Type B pancreatic cell (in vitro differentiated cells): Measurements from ENCODE around the gene TOP2A. TPM values are rescaled to one million over a fixed set of nuclear protein-coding genes. Genes with fewer than 3 reads are reported as not detected.

Experiments used
- DNase-seq: peaks from one replicate; pipeline ENCODE4 v3.0.0; 2021; ENCODE audit warnings: mixed read lengths; ENCODE audit not compliant: unreplicated experiment; ENCODE audit errors: extremely low spot score
- H3K27ac Mint-ChIP-seq: 2 replicates; pipeline ENCODE4 v1.8.0; 2021; ENCODE audit warnings: mild to moderate bottlenecking, mixed read lengths
- H3K27me3 Mint-ChIP-seq: 2 replicates; pipeline ENCODE4 v1.8.0; 2021; ENCODE audit warnings: mixed read lengths
- H3K36me3 Mint-ChIP-seq: 2 replicates; pipeline ENCODE4 v1.8.0; 2021; ENCODE audit warnings: mixed read lengths
- H3K4me1 Mint-ChIP-seq: one replicate; pipeline ENCODE4 v1.8.0; 2021; ENCODE audit warnings: mixed read lengths; ENCODE audit not compliant: unreplicated experiment
- H3K4me3 Mint-ChIP-seq: 2 replicates; pipeline ENCODE4 v1.8.0; 2021; ENCODE audit warnings: mild to moderate bottlenecking, mixed read lengths
- H3K9me3 Mint-ChIP-seq: 2 replicates; pipeline ENCODE4 v1.8.0; 2021; ENCODE audit warnings: mixed read lengths
- total RNA-seq: library from RNA; stranded (reverse); gene quantifications from 2 replicates; pipeline ENCODE4 v1.2.1, GENCODE V29; 2021; ENCODE audit warnings: low replicate concordance
- TF ChIP-seq, protein P1 (sequence below): fragments of 200-600 bp; sonication (generic); conservative IDR thresholded peaks from 2 replicates; pipeline ENCODE4 v1.5.0; 2021; ENCODE audit warnings: antibody characterized with exemption, mild to moderate bottlenecking

Gene TOP2A
- total RNA-seq, 1 donor from 2014 or later = 248 TPM

DNA sequence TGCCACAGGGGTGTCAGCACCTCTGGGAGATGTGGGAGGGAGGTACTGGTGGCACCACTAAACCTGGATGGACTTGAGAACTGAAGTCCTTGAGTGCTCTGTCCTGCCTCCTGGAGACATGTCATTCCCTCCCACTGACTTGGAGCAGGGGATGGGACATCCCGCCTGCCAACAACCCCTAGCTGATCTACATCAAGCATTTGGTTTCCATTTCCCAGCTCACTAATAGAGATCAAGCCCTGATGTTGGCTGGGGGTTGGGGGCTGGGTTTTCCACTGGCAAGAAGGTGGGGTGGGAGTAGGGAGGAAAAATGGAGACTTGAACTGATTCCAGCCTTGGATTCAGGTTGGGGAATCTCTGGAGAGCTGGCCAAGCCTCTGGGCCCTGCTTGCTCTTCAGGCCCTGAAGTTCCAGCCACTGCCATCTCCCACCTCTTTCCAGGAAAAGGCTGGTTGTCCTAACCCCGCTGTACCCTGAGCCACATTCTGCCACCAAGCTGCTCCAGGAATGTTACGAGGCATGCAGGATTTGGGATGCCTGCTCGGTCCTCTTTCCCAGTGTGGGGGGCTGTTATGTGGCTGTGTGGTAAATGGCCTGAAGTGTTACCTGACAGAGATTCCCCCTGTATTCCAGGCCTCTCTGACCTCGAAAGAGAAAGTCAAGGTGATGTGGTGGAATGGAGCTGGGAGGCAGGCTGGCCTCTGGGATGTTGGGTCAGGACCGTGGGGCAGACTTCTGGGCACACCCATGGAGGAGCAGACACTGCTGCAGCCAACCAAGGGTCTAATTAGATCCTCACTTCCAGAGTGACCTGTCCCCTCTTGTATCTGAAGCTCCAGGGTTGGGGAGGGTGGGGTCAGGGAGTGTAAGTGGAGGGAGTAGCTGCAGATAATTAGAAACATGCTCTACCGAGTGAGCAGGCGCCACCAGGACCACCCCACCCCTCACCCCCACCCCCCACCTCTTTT lies 42.2 kb upstream of the TOP2A start:
- Mint-ChIP-seq H3K4me3 (no peak overlapping the region), H3K4me1 (peaks cover 52% of the 10 kb centered on the region)
- DNase-seq = no peak

DNA sequence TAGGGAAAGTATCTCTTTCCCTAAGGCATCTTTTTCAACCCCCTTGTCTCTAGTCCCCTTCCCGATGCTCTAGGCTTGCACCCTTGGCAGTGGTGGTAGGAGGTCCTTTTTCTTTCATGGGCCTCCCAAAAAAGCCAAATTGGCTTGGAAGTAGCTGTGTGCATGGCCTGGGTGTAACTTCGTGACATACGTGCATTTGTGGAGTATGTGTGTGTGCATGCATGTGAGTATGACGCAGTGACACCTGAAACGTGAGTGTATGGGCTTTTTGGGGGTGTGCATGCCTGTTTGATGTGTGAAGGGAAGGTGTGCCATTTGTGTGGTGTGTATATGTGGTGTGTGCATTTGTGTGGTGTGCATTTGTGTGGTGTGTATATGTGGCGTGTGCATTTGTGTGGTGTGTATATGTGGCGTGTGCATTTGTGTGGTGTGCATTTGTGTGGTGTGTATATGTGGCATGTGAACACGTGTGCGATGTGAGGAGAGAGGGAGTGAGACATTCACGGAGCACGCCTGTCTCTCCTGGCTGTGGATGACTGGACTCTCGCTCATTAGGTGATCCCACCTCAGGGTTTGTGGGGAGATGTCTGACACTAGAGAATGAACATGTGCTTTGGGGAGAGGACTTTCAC lies 41.3 kb upstream of the TOP2A start:
- H3K27me3 Mint-ChIP-seq = peaks cover 8% of the 10 kb centered on the region
- H3K9me3 Mint-ChIP-seq = no peaks in the 10 kb centered on the region
- H3K4me1 Mint-ChIP-seq = peaks cover 49% of the 10 kb centered on the region
- DNase-seq = no peak
- TF ChIP-seq, protein P1, sequence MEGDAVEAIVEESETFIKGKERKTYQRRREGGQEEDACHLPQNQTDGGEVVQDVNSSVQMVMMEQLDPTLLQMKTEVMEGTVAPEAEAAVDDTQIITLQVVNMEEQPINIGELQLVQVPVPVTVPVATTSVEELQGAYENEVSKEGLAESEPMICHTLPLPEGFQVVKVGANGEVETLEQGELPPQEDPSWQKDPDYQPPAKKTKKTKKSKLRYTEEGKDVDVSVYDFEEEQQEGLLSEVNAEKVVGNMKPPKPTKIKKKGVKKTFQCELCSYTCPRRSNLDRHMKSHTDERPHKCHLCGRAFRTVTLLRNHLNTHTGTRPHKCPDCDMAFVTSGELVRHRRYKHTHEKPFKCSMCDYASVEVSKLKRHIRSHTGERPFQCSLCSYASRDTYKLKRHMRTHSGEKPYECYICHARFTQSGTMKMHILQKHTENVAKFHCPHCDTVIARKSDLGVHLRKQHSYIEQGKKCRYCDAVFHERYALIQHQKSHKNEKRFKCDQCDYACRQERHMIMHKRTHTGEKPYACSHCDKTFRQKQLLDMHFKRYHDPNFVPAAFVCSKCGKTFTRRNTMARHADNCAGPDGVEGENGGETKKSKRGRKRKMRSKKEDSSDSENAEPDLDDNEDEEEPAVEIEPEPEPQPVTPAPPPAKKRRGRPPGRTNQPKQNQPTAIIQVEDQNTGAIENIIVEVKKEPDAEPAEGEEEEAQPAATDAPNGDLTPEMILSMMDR = no peak
- peak overlapping the region; percentile 24 for H3K27ac Mint-ChIP-seq
- peaks cover 10% of the 10 kb centered on the region for H3K36me3 Mint-ChIP-seq
- H3K4me3 Mint-ChIP-seq = peak overlapping the region; percentile 23

More for the DNA sequence above, 42.2 kb upstream of the TOP2A start:
- no peaks in the 10 kb centered on the region for H3K9me3 Mint-ChIP-seq
- peaks cover 8% of the 10 kb centered on the region for H3K27me3 Mint-ChIP-seq
- TF ChIP-seq, protein P1 = no peak
- H3K27ac Mint-ChIP-seq = no peak overlapping the region
- H3K36me3 Mint-ChIP-seq = peaks cover 5% of the 10 kb centered on the region

DNA sequence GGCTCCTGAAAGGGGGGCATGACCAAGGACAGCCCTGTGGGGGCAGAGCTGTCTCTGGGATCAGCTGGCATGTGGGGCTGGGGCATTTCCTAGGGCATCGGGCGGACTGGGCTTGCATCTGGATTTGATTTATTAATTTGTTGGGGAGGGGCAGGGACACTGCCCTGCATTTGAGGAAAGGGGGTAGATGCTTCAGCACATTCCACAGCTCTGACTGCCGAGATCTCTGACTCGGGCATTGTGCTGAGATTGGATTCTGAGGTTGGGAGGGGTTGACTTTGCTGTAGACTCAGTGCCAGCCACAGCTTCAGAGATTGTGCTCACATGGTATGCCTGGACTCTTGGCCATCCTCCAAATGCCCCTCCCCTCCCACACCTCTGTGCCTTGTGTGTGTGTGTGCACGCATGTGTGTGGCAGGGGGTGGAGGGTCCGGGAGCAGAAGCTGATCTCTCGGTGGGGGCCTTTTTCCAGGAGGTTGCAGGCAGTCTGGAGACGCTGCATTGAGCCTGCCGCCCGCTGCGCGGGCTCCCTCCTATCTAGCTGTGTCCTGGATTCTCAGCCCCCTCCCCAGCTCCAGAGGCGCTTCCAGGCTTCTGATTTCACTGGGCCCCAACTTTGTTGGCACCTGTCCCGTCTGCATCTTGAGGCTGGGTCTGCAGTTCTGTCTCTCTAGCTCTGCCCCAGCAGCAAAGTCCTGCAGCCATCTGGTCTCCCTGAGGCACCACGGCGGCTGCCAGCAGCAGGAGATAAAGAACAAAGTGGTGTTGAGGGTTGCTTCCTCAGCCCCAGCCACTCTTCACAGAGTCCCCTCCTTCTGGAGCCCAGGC lies 40.5 kb upstream of the TOP2A start:
- Mint-ChIP-seq H3K4me1 (peaks cover 43% of the 10 kb centered on the region), H3K27ac (peak overlapping the region; percentile 68), H3K9me3 (no peaks in the 10 kb centered on the region), H3K36me3 (peaks cover 13% of the 10 kb centered on the region), H3K27me3 (peaks cover 8% of the 10 kb centered on the region), H3K4me3 (peak overlapping the region; percentile 76)
- TF ChIP-seq, protein P1 = no peak
- no peak for DNase-seq

DNA sequence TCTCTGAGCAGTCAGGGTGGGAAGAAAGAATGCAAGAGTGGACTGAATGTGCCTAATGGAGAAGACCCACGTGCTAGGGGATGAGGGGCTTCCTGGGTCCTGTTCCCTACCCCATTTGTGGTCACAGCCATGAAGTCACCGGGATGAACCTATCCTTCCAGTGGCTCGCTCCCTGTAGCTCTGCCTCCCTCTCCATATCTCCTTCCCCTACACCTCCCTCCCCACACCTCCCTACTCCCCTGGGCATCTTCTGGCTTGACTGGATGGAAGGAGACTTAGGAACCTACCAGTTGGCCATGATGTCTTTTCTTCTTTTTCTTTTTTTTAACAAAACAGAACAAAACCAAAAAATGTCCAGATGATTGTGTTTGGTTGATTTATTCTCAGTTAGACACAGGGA lies 39.7 kb upstream of the TOP2A start:
- Mint-ChIP-seq H3K4me1 (peaks cover 41% of the 10 kb centered on the region), H3K9me3 (no peaks in the 10 kb centered on the region), H3K27me3 (peaks cover 8% of the 10 kb centered on the region), H3K4me3 (no peak overlapping the region), H3K27ac (peak overlapping the region; percentile 68), H3K36me3 (peaks cover 17% of the 10 kb centered on the region)
- TF ChIP-seq, protein P1 = no peak
- no peak for DNase-seq

DNA sequence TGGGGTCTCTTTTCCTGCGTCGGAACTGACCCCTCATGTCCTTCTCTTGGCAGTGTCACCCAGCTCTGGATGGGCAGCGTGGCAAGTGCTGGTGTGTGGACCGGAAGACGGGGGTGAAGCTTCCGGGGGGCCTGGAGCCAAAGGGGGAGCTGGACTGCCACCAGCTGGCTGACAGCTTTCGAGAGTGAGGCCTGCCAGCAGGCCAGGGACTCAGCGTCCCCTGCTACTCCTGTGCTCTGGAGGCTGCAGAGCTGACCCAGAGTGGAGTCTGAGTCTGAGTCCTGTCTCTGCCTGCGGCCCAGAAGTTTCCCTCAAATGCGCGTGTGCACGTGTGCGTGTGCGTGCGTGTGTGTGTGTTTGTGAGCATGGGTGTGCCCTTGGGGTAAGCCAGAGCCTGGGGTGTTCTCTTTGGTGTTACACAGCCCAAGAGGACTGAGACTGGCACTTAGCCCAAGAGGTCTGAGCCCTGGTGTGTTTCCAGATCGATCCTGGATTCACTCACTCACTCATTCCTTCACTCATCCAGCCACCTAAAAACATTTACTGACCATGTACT lies 38.8 kb upstream of the TOP2A start:
- no peak overlapping the region for H3K4me3 Mint-ChIP-seq
- no peaks in the 10 kb centered on the region for H3K9me3 Mint-ChIP-seq
- peaks cover 38% of the 10 kb centered on the region for H3K4me1 Mint-ChIP-seq
- DNase-seq = no peak
- peaks cover 17% of the 10 kb centered on the region for H3K36me3 Mint-ChIP-seq
- H3K27ac Mint-ChIP-seq = no peak overlapping the region
- TF ChIP-seq, protein P1 = no peak
- H3K27me3 Mint-ChIP-seq = peaks cover 8% of the 10 kb centered on the region
